AG10803 (cell line): ENCODE measurements around the gene ZCWPW1.
"Not testable (repeated sequence)": the region's sequence is repeated elsewhere in the genome, so short reads cannot be mapped to it uniquely, and the experiment has no call there.

Experiments
- DNase-seq: peaks from one replicate; pipeline ENCODE4 v3.0.0; 2010; ENCODE audit warnings: low read depth
- H3K4me3 ChIP-seq: 2 replicates; pipeline ENCODE4 v1.5.1; 2011; ENCODE audit warnings: mild to moderate bottlenecking, low read length, control low read depth
- TF ChIP-seq, protein P1 (sequence below): conservative IDR thresholded peaks from 2 replicates; pipeline ENCODE4 v1.5.1; 2011; ENCODE audit warnings: mild to moderate bottlenecking, low read length, control low read depth, inconsistent platforms

ZCWPW1 gene

DNA sequence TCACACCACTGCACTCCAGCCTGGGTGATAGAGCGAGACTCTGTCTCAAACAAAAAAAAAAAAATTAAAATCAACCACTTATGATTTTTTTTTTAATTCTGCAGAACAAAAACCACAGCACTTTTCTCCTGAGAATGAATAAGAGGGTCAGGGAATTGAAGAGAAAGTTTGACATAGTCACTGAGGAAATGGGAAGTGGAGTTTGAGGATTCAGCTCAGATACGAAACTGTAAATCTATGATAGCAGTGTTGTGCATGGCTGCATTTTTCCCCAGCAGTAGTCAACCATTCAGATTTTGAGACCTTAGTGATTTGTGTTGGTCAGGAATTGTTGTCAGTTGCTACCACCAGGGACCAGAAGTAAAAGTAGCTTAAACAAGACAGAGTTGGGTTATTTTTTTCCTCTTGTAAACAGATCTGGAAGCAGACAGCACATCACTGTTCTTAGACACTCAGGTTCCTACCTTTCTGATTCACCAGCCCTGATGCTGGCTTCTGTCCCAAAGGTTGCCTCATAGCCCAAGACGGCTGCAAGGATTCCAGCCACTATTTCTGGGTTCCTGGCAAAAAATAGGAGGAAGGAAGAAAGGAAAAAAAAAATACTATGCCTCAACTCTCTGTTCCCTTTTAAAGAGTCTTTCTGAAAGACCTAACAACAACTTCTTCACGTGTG is 35.1 kb downstream of the ZCWPW1 start:
- TF ChIP-seq, protein P1, sequence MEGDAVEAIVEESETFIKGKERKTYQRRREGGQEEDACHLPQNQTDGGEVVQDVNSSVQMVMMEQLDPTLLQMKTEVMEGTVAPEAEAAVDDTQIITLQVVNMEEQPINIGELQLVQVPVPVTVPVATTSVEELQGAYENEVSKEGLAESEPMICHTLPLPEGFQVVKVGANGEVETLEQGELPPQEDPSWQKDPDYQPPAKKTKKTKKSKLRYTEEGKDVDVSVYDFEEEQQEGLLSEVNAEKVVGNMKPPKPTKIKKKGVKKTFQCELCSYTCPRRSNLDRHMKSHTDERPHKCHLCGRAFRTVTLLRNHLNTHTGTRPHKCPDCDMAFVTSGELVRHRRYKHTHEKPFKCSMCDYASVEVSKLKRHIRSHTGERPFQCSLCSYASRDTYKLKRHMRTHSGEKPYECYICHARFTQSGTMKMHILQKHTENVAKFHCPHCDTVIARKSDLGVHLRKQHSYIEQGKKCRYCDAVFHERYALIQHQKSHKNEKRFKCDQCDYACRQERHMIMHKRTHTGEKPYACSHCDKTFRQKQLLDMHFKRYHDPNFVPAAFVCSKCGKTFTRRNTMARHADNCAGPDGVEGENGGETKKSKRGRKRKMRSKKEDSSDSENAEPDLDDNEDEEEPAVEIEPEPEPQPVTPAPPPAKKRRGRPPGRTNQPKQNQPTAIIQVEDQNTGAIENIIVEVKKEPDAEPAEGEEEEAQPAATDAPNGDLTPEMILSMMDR = no peak
- no peak overlapping the region for H3K4me3 ChIP-seq
- no peak for DNase-seq

- DNase-seq = no peak
- no peak overlapping the region for H3K4me3 ChIP-seq
- TF ChIP-seq, protein P1 = no peak
These were observed 38.1 kb downstream of the ZCWPW1 start for GRCh38 chr7:100390286-100391009.

DNA sequence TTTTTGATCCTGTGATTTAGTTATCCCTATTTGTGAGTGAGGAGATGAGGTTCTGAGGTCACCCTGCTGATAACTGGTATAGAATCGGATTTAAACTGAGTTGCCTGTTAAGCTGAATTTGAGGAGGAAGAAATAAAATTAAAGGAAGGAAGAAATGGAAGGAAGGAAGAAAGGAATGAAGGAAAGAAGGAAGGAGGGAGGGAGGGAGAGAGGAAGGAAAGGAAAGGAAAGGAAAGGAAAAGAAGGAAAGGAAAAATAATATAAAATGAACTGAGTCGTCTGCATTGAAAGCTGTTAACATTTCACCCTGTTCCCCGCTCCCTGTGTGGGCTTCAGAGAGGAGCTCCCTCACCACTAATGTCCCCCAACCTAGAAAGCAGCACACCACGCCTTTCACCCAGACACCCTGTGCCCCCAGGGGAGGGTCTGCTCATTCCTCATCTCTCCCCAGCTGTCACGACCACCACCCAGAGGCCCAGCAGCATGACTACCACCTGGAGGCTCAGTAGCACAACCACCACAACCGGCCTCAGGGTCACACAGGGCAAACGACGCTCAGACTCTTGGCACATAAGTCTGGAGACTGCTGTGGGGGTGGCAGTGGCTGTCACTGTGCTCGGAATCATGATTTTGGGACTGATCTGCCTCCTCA is 38.9 kb downstream of the ZCWPW1 start:
- H3K4me3 ChIP-seq = no peak overlapping the region
- DNase-seq = no peak
- TF ChIP-seq, protein P1 = no peak

DNA sequence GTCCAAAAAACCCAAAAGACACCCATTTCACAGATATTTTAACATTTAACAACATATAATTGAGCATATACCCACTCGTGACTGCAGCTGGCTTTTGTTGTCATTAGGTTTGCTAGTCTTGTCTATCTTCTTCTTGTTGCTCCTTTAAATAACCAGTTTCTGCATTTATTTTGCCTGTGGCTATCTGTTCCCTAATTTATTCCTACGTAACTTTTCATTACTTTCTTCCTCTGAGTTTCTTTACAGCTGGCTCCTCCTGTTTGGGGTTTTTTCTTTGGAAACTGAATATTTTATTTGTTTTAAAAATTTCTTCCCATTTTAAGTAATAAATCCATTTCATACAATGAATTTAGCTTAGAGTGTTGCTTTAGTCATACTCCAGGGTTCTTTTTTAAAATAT is 40.8 kb downstream of the ZCWPW1 start:
- H3K4me3 ChIP-seq = no peak overlapping the region
- DNase-seq = no peak
- TF ChIP-seq, protein P1 = no peak

DNA sequence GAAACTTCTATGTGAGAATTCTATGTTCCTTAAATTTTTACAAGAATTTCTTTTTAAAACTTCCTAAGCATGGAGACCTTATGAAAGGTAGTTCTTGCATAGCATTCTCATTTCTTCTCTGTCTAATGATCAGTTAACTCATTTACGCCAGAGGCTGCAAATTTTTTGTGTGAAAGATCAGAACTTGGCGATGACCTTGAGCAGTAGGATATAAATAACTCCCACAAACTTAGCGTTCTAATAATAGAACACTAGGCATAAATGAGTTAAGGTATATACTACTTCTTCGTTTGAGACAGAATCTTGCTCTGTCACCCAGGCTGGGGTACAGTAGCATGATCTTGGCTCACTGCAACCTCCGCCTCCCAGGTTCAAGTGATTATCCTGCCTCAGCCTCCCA is 41.6 kb downstream of the ZCWPW1 start:
- no peak overlapping the region for H3K4me3 ChIP-seq
- TF ChIP-seq, protein P1 = no peak
- no peak for DNase-seq

DNA sequence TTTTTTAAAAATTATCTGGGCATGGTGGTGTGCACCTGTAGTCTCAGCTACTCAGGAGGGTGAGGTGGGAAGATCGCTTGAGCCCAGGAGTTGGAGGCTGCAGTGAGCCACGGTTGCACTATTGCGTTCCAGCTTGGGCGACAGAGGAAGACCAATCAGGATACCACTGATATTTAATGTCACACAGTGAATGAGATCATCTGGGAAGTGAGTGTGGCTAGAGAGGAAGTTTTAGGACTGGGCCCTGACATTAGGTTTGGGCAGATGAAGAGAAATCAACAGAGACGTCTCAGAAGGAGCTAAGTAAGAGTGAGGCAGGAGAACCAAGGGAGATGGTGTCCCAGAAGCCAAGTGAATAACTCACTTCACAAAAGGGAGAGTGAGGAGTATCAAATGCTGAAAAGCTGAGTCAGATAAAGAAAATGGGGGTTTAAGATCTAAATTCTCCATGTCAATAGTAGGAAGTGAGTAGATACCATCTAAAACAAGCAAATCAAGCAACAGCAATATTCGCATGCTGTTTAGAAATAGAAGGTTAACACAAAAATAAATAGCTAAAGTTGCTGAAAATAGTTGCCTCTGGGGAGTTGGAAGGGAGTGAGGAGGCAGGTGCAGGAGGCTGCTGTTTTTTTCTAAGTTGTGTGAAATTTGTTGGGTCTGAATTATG is 43.7 kb downstream of the ZCWPW1 start:
- DNase-seq = no peak
- TF ChIP-seq, protein P1 = no peak
- H3K4me3 ChIP-seq = no peak overlapping the region

DNA sequence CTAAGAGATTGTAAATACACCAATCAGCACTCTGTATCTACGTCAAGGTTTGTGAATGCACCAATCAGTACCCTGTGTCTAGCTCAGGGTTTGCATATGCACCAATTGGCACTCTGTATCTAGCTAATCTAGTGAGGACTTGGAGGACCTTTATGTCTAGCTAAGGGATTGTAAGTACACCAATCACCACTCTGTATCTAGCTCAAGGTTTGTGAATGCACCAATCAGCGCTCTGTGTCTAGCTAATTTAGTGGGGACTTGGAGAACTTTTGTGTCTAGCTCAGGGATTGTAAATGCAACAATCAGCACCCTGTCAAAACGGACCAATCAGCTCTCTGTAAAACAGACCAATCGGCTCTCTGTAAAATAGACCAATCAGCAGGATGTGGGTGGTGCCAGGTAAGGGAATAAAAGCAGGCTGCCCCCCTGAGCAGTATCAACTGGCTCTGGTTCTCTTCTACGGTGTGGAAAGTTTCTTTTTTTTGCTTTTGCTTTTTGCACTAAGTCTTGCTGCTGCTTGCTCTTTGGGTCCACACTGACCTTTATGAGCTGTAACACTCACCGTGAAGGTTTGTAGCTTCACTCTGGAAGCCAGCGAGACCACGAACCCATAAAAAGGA is 46.2 kb downstream of the ZCWPW1 start:
- not testable (repeated sequence) for DNase-seq

GRCh38 chr7:100381531-100382233 is 46.8 kb downstream of the ZCWPW1 start:
- DNase-seq = not testable (repeated sequence)

More for the DNA sequence above, 46.2 kb downstream of the ZCWPW1 start:
- H3K4me3 ChIP-seq = not testable (repeated sequence)

More at GRCh38 chr7:100381531-100382233, 46.8 kb downstream of the ZCWPW1 start:
- H3K4me3 ChIP-seq = not testable (repeated sequence)
